Muscle of back (tissue), 11 donors: Measurements from ENCODE around the gene TMTC1. TPM values are rescaled to one million over a fixed set of nuclear protein-coding genes. Genes with fewer than 3 reads are reported as not detected.

Experiments
- DNase-seq, 3 donors: peaks; one replicate each; pipeline versions ENCODE4 v3.0.0 to v3.0.0-alpha.2; 2013
- polyA plus RNA-seq, 10 donors: library from polyadenylated mRNA; unstranded; fragments of 120-200 nt; gene quantifications; one replicate each; pipeline ENCODE4 v1.2.1, GENCODE V29; 2013; ENCODE audit not compliant: insufficient read length in 10 of 10

TMTC1 gene
- polyA plus RNA-seq, 10 donors, result 18.8 to 64.4 (median 36.6) TPM

- no peak for DNase-seq
These were observed 41.1 kb downstream of the TMTC1 start for GRCh38 chr12:29742646-29743045.

GRCh38 chr12:29741342-29742241 is 42.1 kb downstream of the TMTC1 start:
- no peak for DNase-seq

GRCh38 chr12:29739279-29739991 is 44.3 kb downstream of the TMTC1 start:
- DNase-seq, result no peak

GRCh38 chr12:29738365-29738764 is 45.4 kb downstream of the TMTC1 start:
- peak; percentile 81 to 93 (median 82) for DNase-seq

- peak in 1 of 3 donors; percentile 66 for DNase-seq
These were observed 46.1 kb downstream of the TMTC1 start for GRCh38 chr12:29737644-29738043.

- no peak for DNase-seq
These were observed 48.1 kb downstream of the TMTC1 start for GRCh38 chr12:29735604-29736003.

GRCh38 chr12:29734734-29735133 is 49.0 kb downstream of the TMTC1 start:
- DNase-seq, result no peak

GRCh38 chr12:29734305-29734704 is 49.4 kb downstream of the TMTC1 start:
- DNase-seq, result no peak

GRCh38 chr12:29733501-29733900 is 50.2 kb downstream of the TMTC1 start:
- no peak for DNase-seq

- no peak for DNase-seq
These were observed 50.7 kb downstream of the TMTC1 start for GRCh38 chr12:29733060-29733459.

GRCh38 chr12:29732593-29732992 is 51.1 kb downstream of the TMTC1 start:
- DNase-seq, result no peak

GRCh38 chr12:29732191-29732590 is 51.6 kb downstream of the TMTC1 start:
- peak in 1 of 3 donors; percentile 75 for DNase-seq

GRCh38 chr12:29731591-29731990 is 52.2 kb downstream of the TMTC1 start:
- peak; percentile 70 to 92 (median 77) for DNase-seq

GRCh38 chr12:29730481-29730880 is 53.3 kb downstream of the TMTC1 start:
- DNase-seq, result peak in 1 of 3 donors; percentile 14

- DNase-seq, result peak in 1 of 3 donors; percentile 36
These were observed 55.7 kb downstream of the TMTC1 start for GRCh38 chr12:29728030-29728429.

GRCh38 chr12:29726741-29727348 is 56.9 kb downstream of the TMTC1 start:
- DNase-seq, result no peak

- peak in 1 of 3 donors; percentile 45 for DNase-seq
These were observed 57.4 kb downstream of the TMTC1 start for GRCh38 chr12:29726321-29726692.

- DNase-seq, result peak in 1 of 3 donors; percentile 69
These were observed 58.0 kb downstream of the TMTC1 start for GRCh38 chr12:29725587-29726320.

GRCh38 chr12:29722164-29722563 is 61.6 kb downstream of the TMTC1 start:
- no peak for DNase-seq

GRCh38 chr12:29719381-29719780 is 64.4 kb downstream of the TMTC1 start:
- DNase-seq, result no peak

- no peak for DNase-seq
These were observed 66.1 kb downstream of the TMTC1 start for GRCh38 chr12:29717540-29718100.
